ENCODE data around the gene CDH3.

Gene CDH3

GRCh38 chr16:68652659-68653058 is 7.5 kb downstream of the CDH3 start:
- DNase-seq = no peak

GRCh38 chr16:68655806-68656205 is 10.7 kb downstream of the CDH3 start:
- no peak for DNase-seq

DNA sequence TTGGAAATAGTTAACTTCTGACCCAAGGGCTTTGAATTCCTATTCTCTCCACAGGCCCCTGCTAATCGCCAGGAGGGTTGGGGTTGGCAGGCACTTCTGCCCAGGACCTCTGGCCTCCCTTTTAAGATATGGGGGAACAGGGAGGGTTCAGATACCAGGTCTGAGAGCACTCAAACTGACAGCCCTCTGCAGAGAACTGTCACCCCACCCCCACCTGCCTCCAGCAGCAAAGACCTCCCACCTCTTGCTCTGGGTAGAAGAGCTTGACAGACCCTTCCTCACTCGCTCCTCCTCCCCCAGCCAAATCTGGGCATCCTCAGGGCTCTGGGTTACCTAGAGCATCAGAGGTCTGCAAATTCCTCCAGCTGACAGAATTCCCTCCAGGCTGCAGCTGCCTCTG is 11.6 kb downstream of the CDH3 start:
- DNase-seq = no peak

DNA sequence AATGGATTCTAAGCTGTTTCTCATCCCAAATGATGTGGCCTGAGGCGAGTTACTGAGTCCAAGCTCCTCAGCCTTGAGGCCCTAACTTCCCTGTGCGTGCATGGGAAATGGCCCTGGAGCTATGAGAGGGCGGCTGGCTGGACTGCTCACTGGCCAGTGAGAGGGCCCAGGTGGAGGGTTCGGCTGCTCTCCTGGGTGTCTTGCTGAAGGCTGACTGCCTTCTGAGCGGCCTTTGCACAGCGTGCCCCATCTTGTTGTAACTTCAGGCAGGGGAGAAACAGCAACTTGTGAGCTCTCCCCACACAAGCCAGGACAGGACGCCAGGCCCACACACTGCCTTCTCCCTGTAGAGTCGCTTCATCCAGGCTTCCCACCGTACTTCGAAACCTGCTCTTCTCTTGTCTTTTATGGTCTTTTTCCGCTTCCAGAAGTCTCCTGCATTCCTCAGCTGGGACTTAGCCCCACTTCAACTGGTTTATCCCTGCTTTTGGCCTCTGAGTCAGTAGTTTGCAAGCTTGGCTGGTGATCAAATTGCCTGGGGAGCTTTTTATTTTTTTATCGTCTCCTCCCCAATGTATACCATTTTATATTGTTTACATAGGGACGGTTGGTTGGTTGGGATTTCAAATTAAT is 13.3 kb downstream of the CDH3 start:
- DNase-seq = no peak

GRCh38 chr16:68658974-68659360 is 13.9 kb downstream of the CDH3 start:
- no peak for DNase-seq

DNA sequence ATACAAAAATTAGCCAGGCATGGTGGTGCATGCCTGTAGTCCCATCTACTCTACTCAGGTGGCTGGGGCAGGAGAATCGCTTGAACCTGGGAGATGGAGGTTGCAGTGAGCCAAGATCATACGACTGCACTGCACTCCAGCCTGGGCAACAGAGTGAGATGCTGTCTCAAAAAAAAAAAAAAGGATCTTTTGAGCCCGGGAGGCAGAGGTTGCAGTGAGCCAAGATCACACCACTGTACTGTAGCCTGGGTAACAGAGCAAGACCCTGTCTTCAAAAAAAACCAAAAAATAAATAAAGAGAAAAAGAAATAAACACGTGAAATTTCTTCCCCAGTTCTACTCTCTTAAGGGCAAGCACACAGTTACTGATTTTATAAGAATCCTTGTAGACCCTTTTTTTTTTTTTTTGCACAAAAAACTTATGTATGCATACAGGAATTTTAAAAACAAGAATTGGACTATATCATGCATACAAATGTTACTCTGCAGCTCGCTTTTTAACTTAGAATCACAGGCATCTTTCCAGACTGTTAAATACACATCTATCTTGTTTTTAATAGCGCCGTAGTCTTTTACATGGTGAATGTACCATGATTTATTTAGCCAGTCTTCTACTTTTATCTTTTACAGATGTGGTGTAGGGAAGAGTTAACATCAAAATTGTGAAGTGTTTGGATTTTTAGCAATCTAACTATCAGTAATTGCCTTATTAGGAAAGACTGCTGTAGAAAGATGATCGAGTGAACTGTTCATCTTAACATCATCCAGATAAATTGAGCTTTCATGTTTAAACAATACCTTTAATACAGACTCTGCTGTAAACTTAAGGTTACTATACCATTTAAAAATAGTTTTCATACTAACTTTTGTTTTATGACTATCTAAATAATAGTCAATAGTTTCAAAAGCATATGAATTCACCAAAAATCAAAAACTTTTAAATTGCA is 14.6 kb downstream of the CDH3 start:
- no peak for DNase-seq

- no peak for DNase-seq
Measured at GRCh38 chr16:68660359-68660795, 15.3 kb downstream of the CDH3 start.

DNA sequence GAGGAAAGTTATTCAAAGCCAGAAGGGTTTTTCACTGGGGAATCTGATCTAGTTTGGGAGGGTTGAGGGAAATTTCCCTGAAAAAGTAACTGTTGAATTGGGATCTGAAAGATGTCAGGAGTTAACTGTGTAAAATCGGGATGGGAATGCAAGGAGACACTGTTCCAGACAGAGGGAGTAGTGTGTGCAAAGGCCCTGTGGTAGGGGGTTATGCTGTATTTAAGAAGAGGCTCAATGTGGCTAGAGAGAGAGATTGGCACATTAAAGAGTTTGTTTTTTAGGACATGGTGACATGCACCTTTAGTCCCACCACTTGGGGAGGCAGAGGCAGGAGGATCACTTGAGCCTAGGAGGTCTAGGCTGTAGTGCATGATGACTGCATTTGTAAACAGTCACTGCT is 16.9 kb downstream of the CDH3 start:
- DNase-seq = no peak

GRCh38 chr16:68664297-68664696 is 19.2 kb downstream of the CDH3 start:
- no peak for DNase-seq

- no peak for DNase-seq
Measured at GRCh38 chr16:68665501-68665900, 20.4 kb downstream of the CDH3 start.

- peak; percentile 52 to 59 for DNase-seq
Measured at GRCh38 chr16:68668266-68668665, 23.2 kb downstream of the CDH3 start.

GRCh38 chr16:68676113-68676860 is 31.2 kb downstream of the CDH3 start:
- DNase-seq = no peak

DNA sequence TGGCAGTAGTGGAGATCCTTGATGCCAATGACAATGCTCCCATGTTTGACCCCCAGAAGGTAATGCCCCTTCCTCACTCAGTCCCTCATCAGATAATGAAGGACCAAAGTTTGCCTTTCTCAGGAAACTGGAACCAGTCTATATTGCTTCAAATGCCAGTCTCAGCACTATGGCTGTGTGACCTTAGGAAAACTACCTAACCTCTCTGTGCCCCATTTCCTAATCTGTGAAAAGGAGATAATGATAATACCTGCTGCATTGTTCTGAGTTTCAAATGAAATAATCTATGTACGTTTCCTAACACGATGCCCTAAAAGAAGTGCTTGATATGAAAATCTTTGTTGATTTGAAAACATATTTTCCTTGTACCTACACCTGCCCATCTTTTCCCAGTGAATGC is 35.9 kb downstream of the CDH3 start:
- DNase-seq = no peak

GRCh38 chr16:68685685-68686478 is 40.8 kb downstream of the CDH3 start:
- no peak for DNase-seq

DNA sequence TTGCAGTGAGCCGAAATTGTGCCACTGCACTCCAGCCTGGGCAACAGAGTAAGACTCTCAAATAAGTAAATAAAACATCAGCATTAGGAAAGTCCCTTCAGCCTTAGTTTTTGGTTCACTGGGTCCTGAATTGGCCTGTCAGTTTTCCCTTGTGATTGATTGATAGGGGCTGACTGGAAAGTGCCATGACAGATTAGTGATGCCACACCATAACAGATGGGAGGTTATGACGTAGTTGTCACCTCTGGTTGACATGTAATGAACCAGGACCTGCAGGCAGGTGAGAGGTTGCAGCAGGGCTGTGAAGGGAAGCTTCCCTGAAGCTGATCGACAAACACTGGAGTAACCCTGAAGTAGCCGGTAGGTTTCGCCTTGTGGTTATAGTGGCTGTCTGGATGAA is 41.8 kb downstream of the CDH3 start:
- DNase-seq = no peak

- no peak for DNase-seq
Measured at GRCh38 chr16:68689921-68690320, 44.8 kb downstream of the CDH3 start.

- DNase-seq = no peak
Measured at GRCh38 chr16:68695575-68695974, 50.5 kb downstream of the CDH3 start.

DNA sequence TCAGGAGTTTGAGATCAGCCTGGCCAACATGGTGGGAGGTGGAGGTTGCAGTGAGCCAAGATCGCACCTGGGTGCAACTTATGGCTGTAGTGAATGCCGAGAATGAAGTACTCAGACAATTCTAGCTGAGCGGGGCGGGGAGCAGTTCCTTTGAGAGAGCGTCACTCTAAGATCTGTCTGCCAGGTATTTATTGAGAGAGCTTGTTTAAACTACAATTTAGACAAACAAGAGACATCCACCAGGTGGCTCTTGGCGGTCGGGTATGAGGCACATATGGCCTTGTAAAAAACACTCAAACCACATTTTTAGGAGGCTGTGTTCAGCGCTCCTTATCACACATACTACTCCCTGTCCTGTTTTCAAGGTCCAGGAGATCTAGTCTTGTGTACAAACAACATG is 51.4 kb downstream of the CDH3 start:
- no peak for DNase-seq

- no peak for DNase-seq
Measured at GRCh38 chr16:68698091-68698490, 53.0 kb downstream of the CDH3 start.

GRCh38 chr16:68700120-68700519 is 55.0 kb downstream of the CDH3 start:
- DNase-seq = no peak

GRCh38 chr16:68700831-68701230 is 55.7 kb downstream of the CDH3 start:
- DNase-seq = no peak

GRCh38 chr16:68704232-68704867 is 59.2 kb downstream of the CDH3 start:
- peak; percentile 83 for DNase-seq
